BE2C (cell line): ENCODE measurements around the gene PAQR8.

Source experiments
- DNase-seq: peaks from one replicate; pipeline ENCODE4 v3.0.0-alpha.2; 2020
- H3K27me3 ChIP-seq: fragments of 250-450 bp; sonication (Bioruptor Pico); 2 replicates; pipeline ENCODE4 v1.5.1; 2020; ENCODE audit warnings: mild to moderate bottlenecking
- H3K36me3 ChIP-seq: fragments of 250-450 bp; sonication (Bioruptor Pico); 2 replicates; pipeline ENCODE4 v1.5.1; 2020; ENCODE audit warnings: mild to moderate bottlenecking
- H3K4me1 ChIP-seq: fragments of 250-450 bp; sonication (Bioruptor Pico); 2 replicates; pipeline ENCODE4 v1.5.1; 2020
- H3K4me3 ChIP-seq: 2 replicates; pipeline ENCODE4 v1.5.1; 2011; ENCODE audit warnings: low read depth, low read length
- H3K9me3 ChIP-seq: fragments of 250-450 bp; sonication (Bioruptor Pico); 2 replicates; pipeline ENCODE4 v1.5.1; 2020
- TF ChIP-seq, protein P1 (sequence below): IDR thresholded peaks from 2 replicates; pipeline ENCODE4 v1.5.1; 2012; ENCODE audit warnings: mild to moderate bottlenecking, low read depth, low read length

The PAQR8 gene

DNA sequence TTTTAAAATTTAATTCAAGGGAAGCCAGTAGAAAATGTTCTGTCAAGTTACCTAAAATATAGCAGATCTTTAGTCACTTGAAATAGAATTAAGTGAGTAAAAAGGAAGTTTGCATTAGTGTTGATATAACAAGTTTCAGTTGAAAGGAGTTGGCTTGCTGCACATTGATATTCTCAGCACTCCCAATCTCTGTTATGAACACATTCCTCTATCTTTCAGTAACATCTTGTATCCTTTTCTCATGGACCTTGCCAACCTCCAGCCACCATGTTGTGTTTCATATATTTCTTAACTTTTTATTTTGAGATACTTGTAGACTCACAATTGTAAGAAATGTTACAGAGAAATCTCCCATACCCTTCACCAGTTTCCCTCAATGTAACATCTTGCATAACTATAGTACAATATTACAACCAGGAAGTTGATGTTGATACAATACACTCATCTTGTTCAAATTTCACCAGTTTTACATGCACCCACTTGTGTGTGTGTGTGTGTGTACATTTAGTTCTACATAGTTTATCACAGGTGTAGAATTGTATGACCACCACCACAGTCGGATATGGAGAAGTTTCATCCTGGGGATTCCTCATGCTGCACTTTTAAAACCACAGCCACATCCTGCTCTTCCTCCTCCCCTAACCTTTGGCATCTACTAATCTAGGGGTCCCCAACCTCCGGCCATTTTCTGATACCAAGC, 20.2 kb upstream of the PAQR8 start:
- no peaks in the 10 kb centered on the region for H3K9me3 ChIP-seq
- TF ChIP-seq, protein P1, sequence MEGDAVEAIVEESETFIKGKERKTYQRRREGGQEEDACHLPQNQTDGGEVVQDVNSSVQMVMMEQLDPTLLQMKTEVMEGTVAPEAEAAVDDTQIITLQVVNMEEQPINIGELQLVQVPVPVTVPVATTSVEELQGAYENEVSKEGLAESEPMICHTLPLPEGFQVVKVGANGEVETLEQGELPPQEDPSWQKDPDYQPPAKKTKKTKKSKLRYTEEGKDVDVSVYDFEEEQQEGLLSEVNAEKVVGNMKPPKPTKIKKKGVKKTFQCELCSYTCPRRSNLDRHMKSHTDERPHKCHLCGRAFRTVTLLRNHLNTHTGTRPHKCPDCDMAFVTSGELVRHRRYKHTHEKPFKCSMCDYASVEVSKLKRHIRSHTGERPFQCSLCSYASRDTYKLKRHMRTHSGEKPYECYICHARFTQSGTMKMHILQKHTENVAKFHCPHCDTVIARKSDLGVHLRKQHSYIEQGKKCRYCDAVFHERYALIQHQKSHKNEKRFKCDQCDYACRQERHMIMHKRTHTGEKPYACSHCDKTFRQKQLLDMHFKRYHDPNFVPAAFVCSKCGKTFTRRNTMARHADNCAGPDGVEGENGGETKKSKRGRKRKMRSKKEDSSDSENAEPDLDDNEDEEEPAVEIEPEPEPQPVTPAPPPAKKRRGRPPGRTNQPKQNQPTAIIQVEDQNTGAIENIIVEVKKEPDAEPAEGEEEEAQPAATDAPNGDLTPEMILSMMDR = no peak
- H3K27me3 ChIP-seq = no peaks in the 10 kb centered on the region
- H3K36me3 ChIP-seq = no peaks in the 10 kb centered on the region
- no peak overlapping the region for H3K4me3 ChIP-seq
- no peak for DNase-seq
- H3K4me1 ChIP-seq = no peaks in the 10 kb centered on the region

DNA sequence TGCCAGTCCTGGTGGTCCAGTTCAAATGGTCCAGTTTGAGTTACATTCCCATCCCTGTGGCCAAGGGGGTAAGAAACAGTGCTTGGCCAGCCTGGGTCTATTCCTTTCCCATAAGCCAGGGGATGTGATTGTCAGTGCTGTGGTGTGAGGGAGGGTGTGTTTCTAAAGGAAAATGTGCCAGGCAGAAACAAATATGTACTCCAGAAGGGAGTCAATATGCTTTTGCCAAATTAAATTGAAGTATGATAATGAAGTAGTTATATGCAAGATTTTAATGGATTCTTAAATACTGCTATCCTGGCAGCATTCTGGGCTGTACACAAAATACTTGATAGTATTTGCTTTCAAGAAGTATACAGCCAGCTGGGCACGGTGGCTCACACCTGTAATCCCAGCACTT, 16.6 kb upstream of the PAQR8 start:
- TF ChIP-seq, protein P1 = no peak
- Histone ChIP-seq H3K27me3 (no peaks in the 10 kb centered on the region), H3K4me3 (no peak overlapping the region), H3K4me1 (no peaks in the 10 kb centered on the region), H3K36me3 (no peaks in the 10 kb centered on the region), H3K9me3 (no peaks in the 10 kb centered on the region)
- DNase-seq = no peak

DNA sequence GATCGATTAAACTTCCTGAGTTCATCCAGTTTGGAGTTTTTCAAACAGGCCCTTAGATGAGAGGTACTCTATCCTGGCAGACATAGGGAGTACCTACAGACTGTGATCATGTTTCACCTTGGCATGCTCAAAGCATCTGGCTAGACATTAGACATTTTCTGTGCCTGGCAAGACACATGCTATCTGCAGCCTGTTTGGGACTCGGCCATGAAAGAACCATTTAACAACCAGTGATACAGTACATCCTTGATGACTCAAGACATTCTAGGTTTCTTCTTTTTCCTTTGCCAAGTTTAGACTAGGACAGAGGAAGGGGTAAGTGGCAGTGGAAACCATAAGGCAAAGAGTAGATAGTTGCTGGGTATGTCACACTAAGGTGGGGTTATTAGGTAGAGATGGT, 15.4 kb upstream of the PAQR8 start:
- no peak for DNase-seq
- Histone ChIP-seq H3K9me3 (no peaks in the 10 kb centered on the region), H3K36me3 (no peaks in the 10 kb centered on the region), H3K4me3 (no peak overlapping the region), H3K4me1 (no peaks in the 10 kb centered on the region), H3K27me3 (no peaks in the 10 kb centered on the region)
- TF ChIP-seq, protein P1 = no peak

DNA sequence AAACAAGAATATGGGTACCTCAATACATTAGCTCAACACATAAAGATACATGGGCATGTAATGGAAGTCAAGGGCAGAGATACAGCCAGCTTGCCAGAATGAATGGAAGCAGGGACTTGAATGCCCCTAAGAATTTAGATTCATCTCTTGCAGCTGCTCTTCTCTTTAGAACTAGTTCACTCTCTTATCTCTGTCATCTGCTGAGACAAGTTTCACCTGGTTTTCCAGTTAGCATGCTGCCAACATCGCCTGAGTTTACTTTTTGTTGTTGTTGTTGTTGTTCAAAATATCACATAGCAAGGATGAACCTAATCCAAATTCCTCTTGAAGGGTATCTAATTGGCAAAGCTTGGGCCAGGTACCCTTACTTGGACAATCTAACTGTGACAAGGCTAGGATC, 14.1 kb upstream of the PAQR8 start:
- TF ChIP-seq, protein P1 = no peak
- H3K9me3 ChIP-seq = no peaks in the 10 kb centered on the region
- no peak overlapping the region for H3K4me3 ChIP-seq
- no peaks in the 10 kb centered on the region for H3K27me3 ChIP-seq
- no peak for DNase-seq
- H3K4me1 ChIP-seq = peaks cover 3% of the 10 kb centered on the region; the same call in 1 of the 2 replicates
- H3K36me3 ChIP-seq = no peaks in the 10 kb centered on the region

DNA sequence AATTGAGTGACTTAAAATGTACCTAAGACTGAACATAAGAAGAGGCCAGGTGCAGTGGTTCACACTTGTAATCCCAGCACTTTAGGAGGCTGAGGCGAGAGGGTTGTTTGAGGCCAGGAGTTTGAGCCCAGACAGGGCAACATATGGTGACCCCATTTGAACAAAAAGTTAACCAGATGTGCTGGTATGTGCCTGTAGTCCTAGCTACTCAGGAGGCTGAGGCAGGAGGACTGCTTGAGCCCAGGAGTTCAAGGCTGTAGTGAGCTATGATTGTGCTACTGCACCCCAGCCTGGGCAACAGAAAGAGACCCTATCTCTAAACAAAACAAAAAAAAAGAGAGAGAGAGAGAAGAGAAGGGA, 10.1 kb upstream of the PAQR8 start:
- no peaks in the 10 kb centered on the region for H3K27me3 ChIP-seq
- H3K4me1 ChIP-seq = peaks cover 8% of the 10 kb centered on the region
- no peaks in the 10 kb centered on the region for H3K36me3 ChIP-seq
- TF ChIP-seq, protein P1 = no peak
- H3K9me3 ChIP-seq = no peaks in the 10 kb centered on the region
- DNase-seq = no peak
- no peak overlapping the region for H3K4me3 ChIP-seq

DNA sequence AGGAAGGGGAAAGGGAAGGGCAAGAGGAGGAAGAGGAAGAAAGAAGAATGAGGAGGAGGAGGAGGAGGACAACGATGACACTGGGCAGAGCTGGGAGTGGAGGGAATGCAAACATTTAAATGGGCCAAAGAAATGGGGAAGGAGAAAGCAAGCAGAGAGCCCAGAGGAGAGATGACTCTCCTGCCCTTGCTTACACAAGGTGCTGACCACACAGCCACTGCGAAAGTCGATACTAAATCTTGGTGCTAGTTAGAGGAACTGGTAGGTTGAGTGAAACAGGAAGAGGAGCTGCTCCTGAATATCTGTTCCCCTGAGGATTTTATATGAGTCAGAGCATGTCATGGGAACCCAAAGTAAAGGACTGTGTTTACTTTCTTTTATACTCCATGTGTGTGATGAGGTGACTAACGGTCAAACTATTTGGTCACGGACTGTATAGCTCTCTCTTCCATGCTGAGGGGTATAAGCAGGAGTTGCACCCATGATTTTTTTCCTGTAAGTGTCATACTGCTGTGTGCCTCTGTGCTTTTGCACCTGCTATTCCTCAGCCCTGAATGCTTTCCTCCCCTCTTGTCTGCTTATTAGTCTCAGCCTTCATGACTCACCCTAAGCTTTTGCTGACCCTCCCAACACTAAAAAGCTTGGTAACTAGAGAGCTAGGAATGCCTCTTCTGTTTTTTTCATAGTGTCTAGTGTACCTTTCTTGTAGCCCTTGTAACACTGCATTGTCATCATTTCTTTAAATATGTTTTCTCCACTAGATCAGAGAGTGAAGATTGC, 9.5 kb upstream of the PAQR8 start:
- Histone ChIP-seq H3K4me3 (no peak overlapping the region), H3K36me3 (no peaks in the 10 kb centered on the region), H3K27me3 (no peaks in the 10 kb centered on the region), H3K9me3 (no peaks in the 10 kb centered on the region), H3K4me1 (peaks cover 8% of the 10 kb centered on the region)
- DNase-seq = no peak
- TF ChIP-seq, protein P1 = no peak
